ENCODE data around the gene NPIPB5. TPM values are rescaled to one million over a fixed set of nuclear protein-coding genes. Genes with fewer than 3 reads are reported as not detected.
"Not testable (repeated sequence)": the region's sequence is repeated elsewhere in the genome, so short reads cannot be mapped to it uniquely, and the experiment has no call there.

NPIPB5 gene
- 100 to 1,000 TPM; 421 to 484 TPM for total RNA-seq

DNA sequence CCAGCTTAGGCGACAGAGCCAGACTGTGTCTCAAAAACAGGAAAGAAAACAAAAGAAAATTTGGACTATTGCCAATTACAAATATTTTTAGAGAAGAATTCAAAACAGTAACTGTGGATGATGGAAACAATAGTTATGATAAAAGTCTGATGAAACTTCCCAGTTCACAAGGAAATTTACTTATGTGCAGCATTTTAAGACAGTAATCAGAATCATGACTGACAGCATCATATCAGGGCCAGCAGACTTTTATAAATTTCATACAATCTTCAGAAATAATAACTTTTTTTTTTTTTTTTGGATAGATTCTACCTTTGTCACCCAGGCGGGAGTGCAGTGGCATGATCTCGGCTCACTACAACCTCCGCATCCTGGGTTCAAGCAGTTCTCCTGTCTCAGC, at the start of gene NPIPB5:
Gene NPIPB5 (plus strand): TSS at position 301 of the 400 bp plus-strand sequence. CDS start 2,911 bp downstream, outside the sequence.
- H3K27ac ChIP-seq; H3K9me3 ChIP-seq; H3K4me3 ChIP-seq; H3K36me3 ChIP-seq; H3K4me1 ChIP-seq (ENCODE audit: control insufficient read depth in 1 of 2, low read depth in 2 of 2); H3K27me3 ChIP-seq (replicated peaks; ENCODE audit: insufficient read depth); DNase-seq (ENCODE audit: low spot score); ATAC-seq (ENCODE audit: insufficient number of reproducible peaks, low FRiP score, low read depth): not testable (repeated sequence)

DNA sequence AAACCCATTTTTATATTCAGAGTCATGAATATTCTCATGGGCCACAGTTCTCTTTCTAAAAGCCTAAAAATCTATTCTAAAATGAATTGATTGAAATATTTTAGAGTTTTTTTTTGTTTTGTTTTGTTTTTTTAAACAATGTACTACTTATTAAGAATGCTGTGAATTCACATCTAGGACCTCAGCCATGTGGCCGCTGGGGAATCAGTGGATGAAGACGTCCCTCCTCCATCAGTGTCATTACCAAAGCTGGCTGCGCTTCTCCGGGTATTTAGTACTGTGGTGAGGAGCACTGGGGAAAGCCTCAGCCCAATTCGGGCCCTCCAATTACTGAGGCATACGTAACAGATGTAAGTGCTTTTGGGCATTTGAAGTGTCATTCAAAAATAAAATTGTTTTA, 41.8 kb upstream of the NPIPB5 start:
- not testable (repeated sequence) for H3K4me1 ChIP-seq (ENCODE audit: control insufficient read depth in 1 of 2, low read depth in 2 of 2); H3K36me3 ChIP-seq; ATAC-seq (ENCODE audit: insufficient number of reproducible peaks, low FRiP score, low read depth); H3K27ac ChIP-seq; H3K9me3 ChIP-seq; H3K4me3 ChIP-seq; DNase-seq (ENCODE audit: low spot score); H3K27me3 ChIP-seq (replicated peaks; ENCODE audit: insufficient read depth)

- DNase-seq (ENCODE audit: low spot score): not testable (repeated sequence)
Observed at GRCh38 chr16:22537996-22538395, 27.3 kb downstream of the NPIPB5 start.

GRCh38 chr16:22544809-22545208, 34.1 kb downstream of the NPIPB5 start:
- not testable (repeated sequence) for H3K27me3 ChIP-seq (replicated peaks; ENCODE audit: insufficient read depth); DNase-seq (ENCODE audit: low spot score); H3K4me1 ChIP-seq (ENCODE audit: control insufficient read depth in 1 of 2, low read depth in 2 of 2); H3K4me3 ChIP-seq; H3K36me3 ChIP-seq; ATAC-seq (ENCODE audit: insufficient number of reproducible peaks, low FRiP score, low read depth); H3K9me3 ChIP-seq; H3K27ac ChIP-seq

More at GRCh38 chr16:22537996-22538395, 27.3 kb downstream of the NPIPB5 start:
- H3K27me3 ChIP-seq (replicated peaks; ENCODE audit: insufficient read depth); H3K4me3 ChIP-seq; ATAC-seq (ENCODE audit: insufficient number of reproducible peaks, low FRiP score, low read depth); H3K27ac ChIP-seq; H3K9me3 ChIP-seq; H3K36me3 ChIP-seq; H3K4me1 ChIP-seq (ENCODE audit: control insufficient read depth in 1 of 2, low read depth in 2 of 2): not testable (repeated sequence)

GRCh38 chr16:22546630-22547029, 35.9 kb downstream of the NPIPB5 start:
- H3K4me1 ChIP-seq (ENCODE audit: control insufficient read depth in 1 of 2, low read depth in 2 of 2); H3K27ac ChIP-seq; H3K27me3 ChIP-seq (replicated peaks; ENCODE audit: insufficient read depth); ATAC-seq (ENCODE audit: insufficient number of reproducible peaks, low FRiP score, low read depth); H3K4me3 ChIP-seq; H3K9me3 ChIP-seq; DNase-seq (ENCODE audit: low spot score); H3K36me3 ChIP-seq: not testable (repeated sequence)

DNA sequence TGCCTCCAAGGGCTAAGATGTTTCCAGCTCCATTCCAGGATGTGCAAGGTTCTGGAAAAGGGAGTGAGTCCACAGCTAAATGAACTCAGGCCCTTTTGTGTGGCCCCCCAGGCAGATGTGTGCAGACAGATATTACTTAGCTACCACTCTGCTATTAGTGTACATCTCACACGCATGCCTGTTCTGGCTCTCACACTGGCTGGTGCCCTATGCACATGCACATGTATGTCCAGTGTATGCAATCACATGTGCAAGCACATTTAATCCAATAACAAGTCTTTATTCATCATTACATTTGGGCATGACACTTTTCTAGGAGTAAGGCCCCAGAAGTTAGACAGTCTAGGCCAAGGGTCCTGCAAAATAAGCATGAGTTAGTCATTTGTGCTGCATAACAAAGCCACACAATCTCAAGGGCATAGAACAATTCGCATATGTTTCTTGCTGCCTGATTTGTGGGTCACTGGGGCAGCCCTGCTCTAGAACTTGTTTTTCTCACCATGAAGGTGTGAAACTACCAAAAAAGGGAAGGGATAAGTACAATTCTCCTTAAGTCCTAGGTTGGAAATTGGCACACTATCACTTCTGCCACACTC, 36.6 kb downstream of the NPIPB5 start:
- not testable (repeated sequence) for H3K9me3 ChIP-seq; H3K4me3 ChIP-seq; H3K36me3 ChIP-seq; H3K4me1 ChIP-seq (ENCODE audit: control insufficient read depth in 1 of 2, low read depth in 2 of 2); DNase-seq (ENCODE audit: low spot score); H3K27me3 ChIP-seq (replicated peaks; ENCODE audit: insufficient read depth); ATAC-seq (ENCODE audit: insufficient number of reproducible peaks, low FRiP score, low read depth); H3K27ac ChIP-seq

GRCh38 chr16:22549853-22550252, 39.2 kb downstream of the NPIPB5 start:
- not testable (repeated sequence) for H3K9me3 ChIP-seq; H3K27me3 ChIP-seq (replicated peaks; ENCODE audit: insufficient read depth); ATAC-seq (ENCODE audit: insufficient number of reproducible peaks, low FRiP score, low read depth); DNase-seq (ENCODE audit: low spot score); H3K36me3 ChIP-seq; H3K4me1 ChIP-seq (ENCODE audit: control insufficient read depth in 1 of 2, low read depth in 2 of 2); H3K4me3 ChIP-seq; H3K27ac ChIP-seq

DNA sequence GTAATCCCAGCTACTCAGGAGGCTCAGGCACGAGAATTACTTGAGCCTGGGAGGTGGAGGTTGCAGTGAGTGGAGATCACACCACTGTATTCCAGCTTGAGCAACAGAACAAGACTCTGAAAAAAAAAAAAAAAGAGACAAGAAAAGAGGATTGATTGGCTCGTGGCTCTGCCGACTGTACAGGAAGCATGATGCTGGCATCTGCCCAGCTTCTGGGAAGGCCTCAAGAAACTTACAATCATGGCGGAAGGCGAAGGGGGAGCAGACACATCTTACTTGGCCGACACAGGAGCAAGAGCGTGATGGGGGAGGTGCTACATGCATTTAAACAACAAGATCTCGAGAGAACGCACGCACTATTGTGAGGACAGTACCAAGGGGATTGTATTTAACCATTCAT, 40.5 kb downstream of the NPIPB5 start:
- not testable (repeated sequence) for H3K9me3 ChIP-seq; ATAC-seq (ENCODE audit: insufficient number of reproducible peaks, low FRiP score, low read depth); DNase-seq (ENCODE audit: low spot score); H3K4me1 ChIP-seq (ENCODE audit: control insufficient read depth in 1 of 2, low read depth in 2 of 2); H3K27me3 ChIP-seq (replicated peaks; ENCODE audit: insufficient read depth); H3K4me3 ChIP-seq; H3K27ac ChIP-seq; H3K36me3 ChIP-seq

GRCh38 chr16:22551651-22552050, 41.0 kb downstream of the NPIPB5 start:
- not testable (repeated sequence) for H3K27me3 ChIP-seq (replicated peaks; ENCODE audit: insufficient read depth); H3K4me1 ChIP-seq (ENCODE audit: control insufficient read depth in 1 of 2, low read depth in 2 of 2); ATAC-seq (ENCODE audit: insufficient number of reproducible peaks, low FRiP score, low read depth); H3K9me3 ChIP-seq; DNase-seq (ENCODE audit: low spot score); H3K4me3 ChIP-seq; H3K27ac ChIP-seq; H3K36me3 ChIP-seq

DNA sequence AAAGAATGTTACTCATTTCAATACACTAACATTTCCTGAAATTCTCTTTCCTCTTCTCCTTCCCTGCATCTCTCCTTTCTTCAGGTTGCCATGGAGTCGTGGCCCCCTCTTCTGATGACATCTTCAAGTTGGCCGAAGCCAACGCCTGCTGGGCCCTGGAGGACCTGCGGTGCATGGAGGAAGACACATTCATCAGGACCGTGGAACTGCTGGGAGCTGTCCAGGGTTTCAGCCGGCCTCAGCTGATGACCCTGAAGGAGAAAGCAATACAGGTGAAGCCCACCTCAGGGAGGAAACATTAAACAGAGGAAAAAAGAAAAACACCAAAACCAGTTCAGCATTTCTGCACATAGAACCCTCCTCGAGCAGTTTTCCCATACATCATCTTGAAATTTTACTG, 46.1 kb downstream of the NPIPB5 start:
- not testable (repeated sequence) for ATAC-seq (ENCODE audit: insufficient number of reproducible peaks, low FRiP score, low read depth); H3K27me3 ChIP-seq (replicated peaks; ENCODE audit: insufficient read depth); H3K4me3 ChIP-seq; H3K27ac ChIP-seq; H3K9me3 ChIP-seq; H3K36me3 ChIP-seq; DNase-seq (ENCODE audit: low spot score); H3K4me1 ChIP-seq (ENCODE audit: control insufficient read depth in 1 of 2, low read depth in 2 of 2)

Other genes with a start within 250 kb of the NPIPB5 start
- gene POLR3E, start 213.5 kb upstream of the NPIPB5 start, total RNA-seq: 100 to 1,000 TPM in 1 of 2 donors, 10 to 100 TPM in 1; 62.9 to 112 TPM
- 10 to 100 TPM; 41.2 to 55.0 TPM for gene CDR2, start 136.3 kb upstream of the NPIPB5 start, total RNA-seq

All from thoracic aorta (tissue), 2 donors.